ENCODE data around the gene EIF4E3. TPM values are rescaled to one million over a fixed set of nuclear protein-coding genes. Genes with fewer than 3 reads are reported as not detected.

The EIF4E3 gene
- total RNA-seq, 4 donors from 2014 or later, result 20.1 to 54.5 (median 27.5) TPM

DNA sequence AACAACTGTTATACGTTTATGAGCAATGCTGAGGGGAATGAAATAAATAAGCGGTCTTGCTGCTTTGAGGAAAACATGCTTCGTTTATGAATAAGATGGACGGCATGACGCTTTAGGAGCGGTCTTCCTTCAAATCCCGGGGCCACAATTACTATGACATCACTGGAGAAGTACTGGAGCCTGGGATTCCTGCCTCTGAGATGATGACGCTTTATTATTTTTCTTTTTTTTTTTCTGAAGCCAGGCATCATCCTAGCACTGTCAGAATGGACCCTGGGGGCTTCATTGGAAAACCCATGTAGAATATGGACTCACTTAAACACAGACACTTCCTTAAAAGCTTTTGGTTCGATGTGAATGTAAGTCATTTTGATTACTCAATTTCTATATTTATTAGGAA, 89.2 kb downstream of the EIF4E3 start:
- TF ChIP-seq, protein P1, sequence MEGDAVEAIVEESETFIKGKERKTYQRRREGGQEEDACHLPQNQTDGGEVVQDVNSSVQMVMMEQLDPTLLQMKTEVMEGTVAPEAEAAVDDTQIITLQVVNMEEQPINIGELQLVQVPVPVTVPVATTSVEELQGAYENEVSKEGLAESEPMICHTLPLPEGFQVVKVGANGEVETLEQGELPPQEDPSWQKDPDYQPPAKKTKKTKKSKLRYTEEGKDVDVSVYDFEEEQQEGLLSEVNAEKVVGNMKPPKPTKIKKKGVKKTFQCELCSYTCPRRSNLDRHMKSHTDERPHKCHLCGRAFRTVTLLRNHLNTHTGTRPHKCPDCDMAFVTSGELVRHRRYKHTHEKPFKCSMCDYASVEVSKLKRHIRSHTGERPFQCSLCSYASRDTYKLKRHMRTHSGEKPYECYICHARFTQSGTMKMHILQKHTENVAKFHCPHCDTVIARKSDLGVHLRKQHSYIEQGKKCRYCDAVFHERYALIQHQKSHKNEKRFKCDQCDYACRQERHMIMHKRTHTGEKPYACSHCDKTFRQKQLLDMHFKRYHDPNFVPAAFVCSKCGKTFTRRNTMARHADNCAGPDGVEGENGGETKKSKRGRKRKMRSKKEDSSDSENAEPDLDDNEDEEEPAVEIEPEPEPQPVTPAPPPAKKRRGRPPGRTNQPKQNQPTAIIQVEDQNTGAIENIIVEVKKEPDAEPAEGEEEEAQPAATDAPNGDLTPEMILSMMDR (IDR thresholded peaks at IDR 0.05; ENCODE audit: low read depth), result no peak

DNA sequence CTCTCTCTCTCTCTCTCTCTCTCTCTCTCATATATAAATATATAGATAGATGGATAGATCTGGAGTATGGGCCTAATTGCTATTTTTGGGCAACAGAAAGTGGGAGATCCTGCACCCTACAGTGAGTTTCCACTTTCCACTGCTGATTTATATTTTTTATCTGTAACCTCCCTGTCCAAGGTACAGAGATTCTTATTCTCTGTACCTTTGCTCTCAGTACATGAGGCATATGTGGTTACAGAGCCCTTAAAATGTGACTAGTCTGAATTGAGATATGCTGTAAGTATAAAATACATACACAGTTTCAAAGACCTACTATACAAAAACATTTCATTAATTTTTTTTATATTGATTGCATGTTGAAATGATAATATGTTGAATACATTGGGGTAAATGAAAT, 90.5 kb downstream of the EIF4E3 start:
- TF ChIP-seq, protein P1 (IDR thresholded peaks at IDR 0.05; ENCODE audit: low read depth), result no peak

DNA sequence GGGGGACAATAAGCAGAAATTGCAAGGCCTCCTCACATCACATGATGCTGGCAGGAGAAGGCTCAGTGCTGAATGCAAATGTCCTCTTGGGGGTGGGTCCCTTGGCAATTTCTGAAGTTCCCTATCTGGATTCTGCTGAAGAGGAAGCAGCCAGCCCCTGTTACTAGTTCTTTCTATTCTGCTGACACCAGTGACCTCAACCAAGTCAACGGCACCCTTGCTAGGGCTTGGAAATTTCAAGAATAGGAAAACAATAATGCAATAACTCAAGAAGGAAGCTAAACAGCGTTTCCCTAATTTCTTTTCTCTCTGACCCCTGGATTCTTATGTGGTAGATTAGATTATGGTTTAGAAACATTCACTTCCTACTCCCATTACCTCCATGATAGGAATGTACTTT, 95.5 kb downstream of the EIF4E3 start:
- TF ChIP-seq, protein P1 (IDR thresholded peaks at IDR 0.05; ENCODE audit: low read depth), result no peak

DNA sequence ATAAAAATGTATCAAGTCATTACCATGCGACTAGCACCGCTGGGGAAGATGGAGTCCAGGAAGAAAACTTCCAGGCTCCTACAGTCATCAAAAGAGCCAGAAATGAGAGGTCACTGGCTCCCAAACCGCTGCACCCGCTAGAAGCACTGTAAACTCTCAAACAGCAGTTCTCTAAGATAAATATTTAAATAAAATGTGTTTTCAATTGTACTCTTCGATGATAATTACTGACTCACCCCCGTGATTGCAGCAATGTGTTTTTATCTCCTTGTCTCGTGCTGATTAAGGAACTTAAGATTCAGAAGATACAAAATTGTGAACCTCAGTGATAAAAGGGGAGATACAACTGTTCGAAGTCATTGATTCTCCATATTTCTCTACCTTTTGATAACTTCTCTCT, 95.9 kb downstream of the EIF4E3 start:
- TF ChIP-seq, protein P1 (IDR thresholded peaks at IDR 0.05; ENCODE audit: low read depth), result no peak

DNA sequence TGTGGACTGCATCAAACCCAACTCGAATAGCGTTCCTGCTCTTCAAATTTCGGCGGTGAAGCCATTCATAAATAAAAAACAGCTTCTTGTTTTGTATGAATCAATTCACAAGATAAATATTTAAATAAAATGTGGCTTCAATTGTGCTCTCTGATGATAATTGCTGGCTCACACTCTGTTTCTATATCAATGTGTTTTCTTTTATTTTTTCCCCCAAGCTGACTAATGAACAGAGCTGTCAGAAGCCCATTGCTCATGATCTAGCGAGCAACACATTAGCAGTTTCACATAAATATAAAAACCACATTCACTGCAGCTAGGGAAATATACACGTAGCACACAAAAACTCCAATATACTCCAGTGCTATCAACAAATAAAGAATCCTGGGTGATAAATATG, 96.7 kb downstream of the EIF4E3 start:
- TF ChIP-seq, protein P1 (IDR thresholded peaks at IDR 0.05; ENCODE audit: low read depth), result no peak

DNA sequence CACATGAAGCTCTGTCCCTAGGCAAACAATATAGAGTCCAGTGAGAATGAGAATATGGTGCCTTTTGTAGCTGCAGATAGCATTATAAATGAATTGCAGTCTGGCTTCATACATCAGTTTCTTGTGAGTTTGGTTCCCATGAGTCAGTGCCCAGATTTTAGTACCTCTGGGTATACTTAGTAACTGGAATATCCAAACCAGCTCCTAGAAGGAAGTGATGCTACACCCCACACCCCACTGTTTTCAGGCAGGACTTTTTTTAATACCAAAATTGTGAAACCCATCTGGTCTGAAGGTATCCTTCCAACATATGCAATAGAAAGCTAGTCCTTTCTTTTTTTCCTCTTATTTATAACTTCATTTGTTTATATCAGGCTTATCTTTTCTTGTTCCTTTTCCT, 99.5 kb downstream of the EIF4E3 start:
- TF ChIP-seq, protein P1 (IDR thresholded peaks at IDR 0.05; ENCODE audit: low read depth), result no peak

Other genes starting within 250 kb of the EIF4E3 start
- gene FOXP1, start 141.7 kb downstream of the EIF4E3 start, total RNA-seq, result 10 to 100 TPM; 70.5 to 96.7 (median 88.0) TPM
- gene GPR27, start 28.5 kb upstream of the EIF4E3 start, total RNA-seq, result under 1 TPM in 2 of 4 donors, not detected in 2; 0.38 to 0.49 TPM
- gene PROK2, start 59.7 kb upstream of the EIF4E3 start, total RNA-seq, result 1 to 10 TPM in 1 of 4 donors, under 1 TPM in 1, not detected in 2; 0.34 to 1.5 TPM